OCI-LY7 (cell line): ENCODE measurements around the gene NXPH3. TPM values are rescaled to one million over a fixed set of nuclear protein-coding genes. Genes with fewer than 3 reads are reported as not detected.

Source experiments
- BruUV-seq: library from RNA; stranded (reverse); fragments of 400-500 nt; replicated peaks from 2 replicates; lab custom pipeline; 2021; lab: Mats Ljungman, UMichigan
- CTCF ChIA-PET: fragments of 300-600 bp; sonication (Branson Sonifier 250); formaldehyde crosslinking; loops from one replicate; lab custom pipeline; 2022; ENCODE audit warnings: antibody characterized with exemption; ENCODE audit not compliant: unreplicated experiment; lab: Charles Lee
- POLR2A ChIA-PET: fragments of 300-600 bp; sonication (Branson Sonifier 250); formaldehyde crosslinking; loops from one replicate; lab custom pipeline; 2022; ENCODE audit warnings: antibody characterized with exemption; lab: Charles Lee
- DNase-seq: peaks from one replicate; pipeline ENCODE4 v3.0.0-alpha.2; 2015; ENCODE audit warnings: low spot score
- H2AFZ ChIP-seq: fragments of 200-600 bp; sonication (generic), shearing (Covaris generic); 2 replicates; pipeline ENCODE4 v1.6.1; 2014; ENCODE audit warnings: mild to moderate bottlenecking, antibody characterized with exemption, low read length, moderate library complexity
- H3K27ac ChIP-seq: fragments of 200-600 bp; sonication (generic); 2 replicates; pipeline ENCODE4 v1.5.1; 2014; ENCODE audit warnings: mixed run types, low read depth, mild to moderate bottlenecking, moderate library complexity, low read length, inconsistent platforms; ENCODE audit not compliant: poor library complexity, severe bottlenecking
- H3K36me3 ChIP-seq: fragments of 200-600 bp; sonication (generic); 2 replicates; pipeline ENCODE4 v1.6.1; 2014; ENCODE audit warnings: mild to moderate bottlenecking, antibody characterized with exemption, low read length, moderate library complexity, mixed read lengths; ENCODE audit not compliant: insufficient read depth
- H3K4me1 ChIP-seq: fragments of 200-600 bp; sonication (generic); 2 replicates; pipeline ENCODE4 v1.5.1; 2014; ENCODE audit warnings: mild to moderate bottlenecking, low read length; ENCODE audit not compliant: insufficient read depth, poor library complexity, severe bottlenecking
- H3K4me2 ChIP-seq: fragments of 200-600 bp; sonication (generic); 2 replicates; pipeline ENCODE4 v1.6.1; 2014; ENCODE audit warnings: mild to moderate bottlenecking, low read length
- H3K4me3 ChIP-seq: fragments of 200-600 bp; sonication (generic); 2 replicates; pipeline ENCODE4 v1.5.1; 2014; ENCODE audit warnings: mild to moderate bottlenecking, low read depth, low read length; ENCODE audit not compliant: poor library complexity, severe bottlenecking
- H3K79me2 ChIP-seq: fragments of 200-600 bp; sonication (generic); 2 replicates; pipeline ENCODE4 v1.6.1; 2016; ENCODE audit warnings: low read depth, mild to moderate bottlenecking, low read length, moderate library complexity, mixed read lengths; ENCODE audit not compliant: insufficient read depth
- H3K9me2 ChIP-seq: fragments of 200-600 bp; sonication (generic); 2 replicates; pipeline ENCODE4 v1.6.1; 2016; ENCODE audit warnings: mild to moderate bottlenecking, low read length, mixed read lengths; ENCODE audit not compliant: insufficient read depth
- H3K9me3 ChIP-seq: fragments of 200-600 bp; sonication (generic); 2 replicates; pipeline ENCODE4 v1.6.1; 2014; ENCODE audit warnings: mild to moderate bottlenecking, mixed run types, low read length, mixed read lengths
- H4K20me1 ChIP-seq: fragments of 200-600 bp; sonication (generic); 2 replicates; pipeline ENCODE4 v1.6.1; 2014; ENCODE audit warnings: mild to moderate bottlenecking, antibody characterized with exemption, low read length, moderate library complexity, mixed read lengths; ENCODE audit not compliant: insufficient read depth
- CTCF ChIP-seq: fragments of 200-600 bp; sonication (generic); conservative IDR thresholded peaks from 2 replicates; pipeline ENCODE4 v1.5.1; 2014; ENCODE audit warnings: mild to moderate bottlenecking, antibody characterized with exemption, low read length, moderate library complexity, mixed read lengths
- EZH2phosphoT487 ChIP-seq: fragments of 200-600 bp; sonication (generic); IDR thresholded peaks from 2 replicates; pipeline ENCODE4 v1.6.1; 2018; ENCODE audit warnings: low read depth, borderline replicate concordance, mild to moderate bottlenecking, mixed run types, antibody characterized with exemption, low read length, moderate library complexity, mixed read lengths
- intact Hi-C: fragments of 100-400 bp; cut with micrococcal nuclease; formaldehyde crosslinking; loops from one replicate; pipeline ENCODE4 v1.10.0; 2022; ENCODE audit not compliant: unreplicated experiment
- total RNA-seq, 2 experiments: library from RNA; depleted of rRNA in 1 of 2; stranded (reverse); fragments of >200 nt in 1 of 2; shearing (Covaris generic) in 1 of 2; gene quantifications; 2 replicates each; pipeline ENCODE4 v1.2.3, GENCODE V29; 2014 to 2022

Gene NXPH3
- total RNA-seq, 2 experiments from 2014 or later = not detected

GRCh38 chr17:49572806-49573420 lies 2.8 kb upstream of the NXPH3 start:
- no peak for TF ChIP-seq CTCF
- no peak for TF ChIP-seq EZH2phosphoT487
- Histone ChIP-seq H4K20me1 (no peaks in the 10 kb centered on the region), H3K79me2 (no peaks in the 10 kb centered on the region), H3K36me3 (no peaks in the 10 kb centered on the region), H3K27ac (no peak overlapping the region), H3K4me3 (no peak overlapping the region), H3K4me2 (no peak overlapping the region), H2AFZ (no peak overlapping the region), H3K9me3 (no peaks in the 10 kb centered on the region), H3K9me2 (no peaks in the 10 kb centered on the region), H3K4me1 (peaks cover 10% of the 10 kb centered on the region)
- BruUV-seq = no TSS peak
- POLR2A ChIA-PET = no interaction called here
- intact Hi-C loops = loop anchor here (5.0 kb wide), 1 partner anchor 104 kb away; the partner anchor contains the start of gene SPOP
- CTCF ChIA-PET = no interaction called here
- DNase-seq = no peak

- no TSS peak for BruUV-seq
- Histone ChIP-seq H3K27ac (no peak overlapping the region), H3K4me2 (no peak overlapping the region), H3K4me3 (no peak overlapping the region), H2AFZ (no peak overlapping the region), H3K9me2 (no peaks in the 10 kb centered on the region), H3K4me1 (peaks cover 10% of the 10 kb centered on the region), H4K20me1 (no peaks in the 10 kb centered on the region), H3K36me3 (no peaks in the 10 kb centered on the region), H3K9me3 (no peaks in the 10 kb centered on the region), H3K79me2 (no peaks in the 10 kb centered on the region)
- no peak for TF ChIP-seq CTCF
- no peak for TF ChIP-seq EZH2phosphoT487
- intact Hi-C loops = loop anchor here (5.0 kb wide), 1 partner anchor 104 kb away; the partner anchor contains the start of gene SPOP
- DNase-seq = no peak
- CTCF ChIA-PET = no interaction called here
- POLR2A ChIA-PET = no interaction called here
Measured at GRCh38 chr17:49573510-49574322, 2.0 kb upstream of the NXPH3 start.
